Thyroid gland (tissue), 4 donors: ENCODE measurements around the gene TEX28.
"Not testable (repeated sequence)": the region's sequence is repeated elsewhere in the genome, so short reads cannot be mapped to it uniquely, and the experiment has no call there.

Source experiments
- POLR2A ChIP-seq, 2 donors: fragments of 450-650 bp; IDR thresholded peaks; one replicate each; pipeline ENCODE4 v1.6.1; 2017; ENCODE audit warnings: antibody characterized with exemption in 2 of 2, mild to moderate bottlenecking in 2 of 2, moderate library complexity in 1 of 2
- TF ChIP-seq, protein P1 (sequence below), 6 experiments: fragments of 200-600 bp in 3 of 6; fragments of 450-650 bp in 3 of 6; sonication (generic) in 3 of 6; IDR thresholded peaks; one replicate each; pipeline ENCODE4 v1.5.1; 2016 to 2019; ENCODE audit warnings: antibody characterized with exemption in 6 of 6, mild to moderate bottlenecking in 2 of 6, inconsistent platforms in 1 of 6, moderate library complexity in 1 of 6

DNA sequence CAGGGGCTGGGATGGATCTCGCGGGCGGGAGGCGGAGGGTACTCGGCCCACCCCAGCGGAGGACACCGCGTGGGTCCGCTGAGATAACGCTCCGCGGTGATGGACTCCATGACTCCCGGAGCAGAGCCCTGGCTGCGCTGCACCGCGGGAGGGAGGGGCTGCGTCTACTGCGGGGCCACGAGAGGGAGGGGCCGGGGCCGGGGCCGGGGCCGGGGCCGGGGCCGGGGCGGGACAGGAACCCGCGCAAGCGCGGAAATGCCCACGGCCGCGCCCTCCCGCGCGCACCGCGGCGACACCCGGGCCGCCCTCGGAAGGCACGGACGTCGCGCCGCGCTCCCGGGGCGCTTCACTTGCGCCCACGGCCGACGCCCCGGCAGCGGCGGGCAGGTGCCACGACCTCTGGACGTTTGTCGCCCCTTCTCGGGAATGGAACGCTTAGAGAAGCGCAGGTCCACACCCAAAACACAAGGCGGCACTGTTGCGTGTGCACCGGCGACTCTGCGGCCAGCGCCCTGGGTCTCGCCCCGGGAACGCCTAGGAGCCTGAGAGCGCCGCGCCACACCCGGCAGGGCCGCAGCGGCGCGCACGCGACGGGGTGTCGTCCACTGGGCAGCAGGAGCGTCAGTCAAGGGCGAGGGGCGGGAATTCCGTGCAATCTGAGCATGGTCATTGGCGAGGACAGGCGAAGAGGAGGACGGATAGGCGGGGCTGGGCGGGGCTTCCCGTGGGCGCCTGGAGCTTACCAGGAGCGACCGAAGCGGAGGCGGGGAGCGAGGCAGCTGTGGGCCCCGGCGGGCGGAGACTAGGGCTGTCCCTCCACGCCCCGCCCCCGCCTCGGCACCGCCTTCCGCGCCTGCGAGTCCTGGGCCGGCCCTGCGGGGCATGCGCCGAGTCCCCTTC is 46.7 kb upstream of the TEX28 start:
- TF ChIP-seq, protein P1, sequence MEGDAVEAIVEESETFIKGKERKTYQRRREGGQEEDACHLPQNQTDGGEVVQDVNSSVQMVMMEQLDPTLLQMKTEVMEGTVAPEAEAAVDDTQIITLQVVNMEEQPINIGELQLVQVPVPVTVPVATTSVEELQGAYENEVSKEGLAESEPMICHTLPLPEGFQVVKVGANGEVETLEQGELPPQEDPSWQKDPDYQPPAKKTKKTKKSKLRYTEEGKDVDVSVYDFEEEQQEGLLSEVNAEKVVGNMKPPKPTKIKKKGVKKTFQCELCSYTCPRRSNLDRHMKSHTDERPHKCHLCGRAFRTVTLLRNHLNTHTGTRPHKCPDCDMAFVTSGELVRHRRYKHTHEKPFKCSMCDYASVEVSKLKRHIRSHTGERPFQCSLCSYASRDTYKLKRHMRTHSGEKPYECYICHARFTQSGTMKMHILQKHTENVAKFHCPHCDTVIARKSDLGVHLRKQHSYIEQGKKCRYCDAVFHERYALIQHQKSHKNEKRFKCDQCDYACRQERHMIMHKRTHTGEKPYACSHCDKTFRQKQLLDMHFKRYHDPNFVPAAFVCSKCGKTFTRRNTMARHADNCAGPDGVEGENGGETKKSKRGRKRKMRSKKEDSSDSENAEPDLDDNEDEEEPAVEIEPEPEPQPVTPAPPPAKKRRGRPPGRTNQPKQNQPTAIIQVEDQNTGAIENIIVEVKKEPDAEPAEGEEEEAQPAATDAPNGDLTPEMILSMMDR (IDR thresholded peaks at IDR 0.05), result not testable (repeated sequence)
- TF ChIP-seq POLR2A (IDR thresholded peaks at IDR 0.05), result not testable (repeated sequence)
